Panc1 (cell line): ENCODE data around the gene ZBTB20. TPM values are rescaled to one million over a fixed set of nuclear protein-coding genes. Genes with fewer than 3 reads are reported as not detected.

Experiments used
- ATAC-seq: fragments of 200-7000 bp; cut with Tn5 transposase; 2 replicates; pipeline ENCODE4 v1.9.1; 2020; ENCODE audit warnings: mild to moderate bottlenecking, moderate library complexity
- BruUV-seq: library from RNA; stranded (reverse); fragments of 400-500 nt; replicated peaks from 2 replicates; lab custom pipeline; 2021; lab: Mats Ljungman, UMichigan
- CTCF ChIA-PET: fragments of 300-600 bp; sonication (Branson Sonifier 250); formaldehyde crosslinking; loops from one replicate; lab custom pipeline; 2022; ENCODE audit warnings: antibody characterized with exemption; lab: Charles Lee
- POLR2A ChIA-PET: fragments of 300-600 bp; sonication (Branson Sonifier 250); formaldehyde crosslinking; loops from one replicate; lab custom pipeline; 2022; ENCODE audit warnings: antibody characterized with exemption; lab: Charles Lee
- DNase-seq: peaks from one replicate; pipeline ENCODE4 v3.0.0-alpha.2; 2010; ENCODE audit warnings: low read depth, low spot score
- H3K27ac ChIP-seq: 2 replicates; pipeline ENCODE4 v1.5.1; 2011; ENCODE audit warnings: mild to moderate bottlenecking, low read length, inconsistent platforms
- H3K27me3 ChIP-seq: fragments of 200-500 bp; sonication (Bioruptor generic); 2 replicates; pipeline ENCODE4 v1.6.0; 2014; ENCODE audit warnings: low read length, inconsistent platforms; ENCODE audit not compliant: control insufficient read depth, insufficient read depth
- H3K36me3 ChIP-seq: fragments of 200-500 bp; sonication (Bioruptor generic); 2 replicates; pipeline ENCODE4 v1.5.1; 2014; ENCODE audit warnings: inconsistent platforms, mild to moderate bottlenecking, low read length, moderate library complexity; ENCODE audit not compliant: control insufficient read depth, insufficient read depth
- H3K4me1 ChIP-seq: 2 replicates; pipeline ENCODE4 v1.5.1; 2011; ENCODE audit warnings: inconsistent platforms, mild to moderate bottlenecking, low read length, moderate library complexity; ENCODE audit not compliant: control insufficient read depth, insufficient read depth
- H3K4me3 ChIP-seq, 2 experiments: 2 replicates each; pipeline ENCODE4 v1.5.1; 2011 to 2012; ENCODE audit warnings: low read depth in 2 of 2, low read length in 2 of 2, mild to moderate bottlenecking in 2 of 2, inconsistent platforms in 1 of 2, moderate library complexity in 1 of 2
- H3K9me3 ChIP-seq: fragments of 200-500 bp; sonication (Bioruptor generic); 2 replicates; pipeline ENCODE4 v1.5.1; 2014; ENCODE audit warnings: low read depth, mild to moderate bottlenecking, inconsistent platforms, low read length, moderate library complexity; ENCODE audit not compliant: control insufficient read depth, insufficient read depth
- POLR2AphosphoS5 ChIP-seq: IDR thresholded peaks from 2 replicates; pipeline ENCODE4 v1.6.1; 2012; ENCODE audit warnings: mild to moderate bottlenecking, low read depth, low read length, moderate library complexity
- SIN3A ChIP-seq: IDR thresholded peaks from 2 replicates; pipeline ENCODE4 v1.6.1; 2012; ENCODE audit warnings: low read depth, mild to moderate bottlenecking, low read length, moderate library complexity, borderline replicate concordance; ENCODE audit not compliant: insufficient read depth
- TCF7L2 ChIP-seq: IDR thresholded peaks from 2 replicates; pipeline ENCODE4 v1.6.1; 2011; ENCODE audit warnings: mild to moderate bottlenecking, low read depth, low read length, inconsistent platforms
- in situ Hi-C: cut with HindIII; loops from 2 replicates; pipeline ENCODE4 v1.10.0; 2016; ENCODE audit warnings: low sequenced_read_pairs, low pct_unique_long_range_greater_than_20kb
- intact Hi-C: fragments of 100-400 bp; cut with micrococcal nuclease; formaldehyde crosslinking; loops from one replicate; pipeline ENCODE4 v1.10.0; 2022; ENCODE audit not compliant: unreplicated experiment
- total RNA-seq: library from RNA; stranded (reverse); gene quantifications from one replicate; pipeline ENCODE4 v1.2.1, GENCODE V29; 2021; ENCODE audit not compliant: unreplicated experiment
- TF ChIP-seq, protein P1 (sequence below): fragments of 450-650 bp; IDR thresholded peaks from 2 replicates; pipeline ENCODE4 v1.5.1; 2017; ENCODE audit warnings: mild to moderate bottlenecking
- TF ChIP-seq, protein P2 (sequence below), 2 experiments: IDR thresholded peaks; 2 replicates each; pipeline ENCODE4 v1.6.1; 2011 to 2012; ENCODE audit warnings: low read depth in 2 of 2, control low read depth in 1 of 2, low read length in 1 of 2, mild to moderate bottlenecking in 1 of 2, moderate library complexity in 1 of 2; ENCODE audit not compliant: insufficient read depth in 1 of 2

Gene ZBTB20
- total RNA-seq, 1 experiment from 2014 or later, result 4.1 TPM

DNA sequence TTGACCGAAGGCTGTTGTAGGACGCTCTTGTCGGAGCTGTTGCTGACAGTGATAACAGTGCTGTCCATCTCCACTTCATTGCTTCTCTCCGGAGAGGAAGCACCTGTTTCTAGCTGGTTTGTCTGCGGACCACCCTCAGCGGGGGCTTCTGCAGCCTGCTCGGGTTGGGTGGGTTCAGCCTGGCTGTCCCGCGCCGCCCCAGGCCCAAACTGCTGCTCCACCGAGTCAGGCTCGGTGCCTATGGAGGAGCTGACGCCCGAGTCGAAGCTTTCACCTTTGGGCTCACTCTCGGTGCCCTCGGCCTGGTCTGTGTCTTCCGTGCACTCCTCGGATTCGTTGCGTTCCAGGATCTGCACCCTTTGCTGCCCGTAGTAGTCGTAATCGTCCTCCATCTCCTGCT lies 796.4 kb downstream of the ZBTB20 start:
- in situ Hi-C loops, result no loop called here

DNA sequence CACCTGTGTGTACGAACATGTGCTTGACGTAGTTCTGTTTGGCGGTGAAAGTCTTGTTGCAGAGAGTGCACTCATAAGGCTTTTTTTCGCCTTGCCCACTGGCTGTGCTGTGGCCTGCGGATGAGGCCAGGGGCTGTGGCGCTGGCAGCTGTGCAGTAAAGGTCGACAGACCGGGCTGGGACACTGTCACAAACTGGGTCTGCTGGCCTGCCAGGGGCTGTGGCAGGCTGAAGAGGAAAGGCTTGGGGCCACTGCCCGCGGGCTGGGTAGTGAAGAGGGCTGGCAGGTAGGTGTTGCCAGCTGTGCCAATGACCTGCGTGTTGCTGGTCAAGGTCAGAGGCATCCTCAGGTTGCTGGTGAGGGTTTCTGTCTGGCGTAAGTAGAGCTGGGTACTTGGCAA lies 796.8 kb downstream of the ZBTB20 start:
- in situ Hi-C loops (no loop called here), intact Hi-C loops (no loop called here)
- no peak for DNase-seq
- POLR2A ChIA-PET, result no interaction called here
- Histone ChIP-seq H3K36me3 (no peaks in the 10 kb centered on the region), H3K4me1 (no peaks in the 10 kb centered on the region), H3K4me3 (no peak overlapping the region), H3K27me3 (no peaks in the 10 kb centered on the region), H3K27ac (no peak overlapping the region), H3K9me3 (no peaks in the 10 kb centered on the region)
- TF ChIP-seq, protein P1, sequence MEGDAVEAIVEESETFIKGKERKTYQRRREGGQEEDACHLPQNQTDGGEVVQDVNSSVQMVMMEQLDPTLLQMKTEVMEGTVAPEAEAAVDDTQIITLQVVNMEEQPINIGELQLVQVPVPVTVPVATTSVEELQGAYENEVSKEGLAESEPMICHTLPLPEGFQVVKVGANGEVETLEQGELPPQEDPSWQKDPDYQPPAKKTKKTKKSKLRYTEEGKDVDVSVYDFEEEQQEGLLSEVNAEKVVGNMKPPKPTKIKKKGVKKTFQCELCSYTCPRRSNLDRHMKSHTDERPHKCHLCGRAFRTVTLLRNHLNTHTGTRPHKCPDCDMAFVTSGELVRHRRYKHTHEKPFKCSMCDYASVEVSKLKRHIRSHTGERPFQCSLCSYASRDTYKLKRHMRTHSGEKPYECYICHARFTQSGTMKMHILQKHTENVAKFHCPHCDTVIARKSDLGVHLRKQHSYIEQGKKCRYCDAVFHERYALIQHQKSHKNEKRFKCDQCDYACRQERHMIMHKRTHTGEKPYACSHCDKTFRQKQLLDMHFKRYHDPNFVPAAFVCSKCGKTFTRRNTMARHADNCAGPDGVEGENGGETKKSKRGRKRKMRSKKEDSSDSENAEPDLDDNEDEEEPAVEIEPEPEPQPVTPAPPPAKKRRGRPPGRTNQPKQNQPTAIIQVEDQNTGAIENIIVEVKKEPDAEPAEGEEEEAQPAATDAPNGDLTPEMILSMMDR, result no peak
- no peak for TF ChIP-seq POLR2AphosphoS5
- CTCF ChIA-PET, result no interaction called here
- no peak for ATAC-seq
- no TSS peak for BruUV-seq

More for the DNA sequence above, 796.4 kb downstream of the ZBTB20 start:
- intact Hi-C loops, result no loop called here
- no peaks in the 10 kb centered on the region for H3K36me3 ChIP-seq
- no peak overlapping the region for H3K4me3 ChIP-seq
- no peak overlapping the region for H3K27ac ChIP-seq
- no TSS peak for BruUV-seq
- H3K4me1 ChIP-seq, result no peaks in the 10 kb centered on the region
- no peaks in the 10 kb centered on the region for H3K9me3 ChIP-seq
- TF ChIP-seq, protein P1, result no peak
- TF ChIP-seq SIN3A (no peak), TCF7L2 (no peak), POLR2AphosphoS5 (no peak)
- TF ChIP-seq, protein P2, sequence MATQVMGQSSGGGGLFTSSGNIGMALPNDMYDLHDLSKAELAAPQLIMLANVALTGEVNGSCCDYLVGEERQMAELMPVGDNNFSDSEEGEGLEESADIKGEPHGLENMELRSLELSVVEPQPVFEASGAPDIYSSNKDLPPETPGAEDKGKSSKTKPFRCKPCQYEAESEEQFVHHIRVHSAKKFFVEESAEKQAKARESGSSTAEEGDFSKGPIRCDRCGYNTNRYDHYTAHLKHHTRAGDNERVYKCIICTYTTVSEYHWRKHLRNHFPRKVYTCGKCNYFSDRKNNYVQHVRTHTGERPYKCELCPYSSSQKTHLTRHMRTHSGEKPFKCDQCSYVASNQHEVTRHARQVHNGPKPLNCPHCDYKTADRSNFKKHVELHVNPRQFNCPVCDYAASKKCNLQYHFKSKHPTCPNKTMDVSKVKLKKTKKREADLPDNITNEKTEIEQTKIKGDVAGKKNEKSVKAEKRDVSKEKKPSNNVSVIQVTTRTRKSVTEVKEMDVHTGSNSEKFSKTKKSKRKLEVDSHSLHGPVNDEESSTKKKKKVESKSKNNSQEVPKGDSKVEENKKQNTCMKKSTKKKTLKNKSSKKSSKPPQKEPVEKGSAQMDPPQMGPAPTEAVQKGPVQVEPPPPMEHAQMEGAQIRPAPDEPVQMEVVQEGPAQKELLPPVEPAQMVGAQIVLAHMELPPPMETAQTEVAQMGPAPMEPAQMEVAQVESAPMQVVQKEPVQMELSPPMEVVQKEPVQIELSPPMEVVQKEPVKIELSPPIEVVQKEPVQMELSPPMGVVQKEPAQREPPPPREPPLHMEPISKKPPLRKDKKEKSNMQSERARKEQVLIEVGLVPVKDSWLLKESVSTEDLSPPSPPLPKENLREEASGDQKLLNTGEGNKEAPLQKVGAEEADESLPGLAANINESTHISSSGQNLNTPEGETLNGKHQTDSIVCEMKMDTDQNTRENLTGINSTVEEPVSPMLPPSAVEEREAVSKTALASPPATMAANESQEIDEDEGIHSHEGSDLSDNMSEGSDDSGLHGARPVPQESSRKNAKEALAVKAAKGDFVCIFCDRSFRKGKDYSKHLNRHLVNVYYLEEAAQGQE (IDR thresholded peaks at IDR 0.05; ENCODE audit: insufficient read depth in 1 of 2, low read depth in 2 of 2, low read length in 1 of 2), result no peak
- no peaks in the 10 kb centered on the region for H3K27me3 ChIP-seq
- CTCF ChIA-PET, result no interaction called here
- ATAC-seq, result no peak
- no peak for DNase-seq
- POLR2A ChIA-PET, result no interaction called here
